MV-4-11 (cell line): ENCODE data around the gene SLC13A3.
"Not testable (repeated sequence)": the region's sequence is repeated elsewhere in the genome, so short reads cannot be mapped to it uniquely, and the experiment has no call there.

Source experiments
- DNase-seq: peaks from one replicate; lab custom pipeline; 2025; lab: John Stamatoyannopoulos, UW

Gene SLC13A3

DNA sequence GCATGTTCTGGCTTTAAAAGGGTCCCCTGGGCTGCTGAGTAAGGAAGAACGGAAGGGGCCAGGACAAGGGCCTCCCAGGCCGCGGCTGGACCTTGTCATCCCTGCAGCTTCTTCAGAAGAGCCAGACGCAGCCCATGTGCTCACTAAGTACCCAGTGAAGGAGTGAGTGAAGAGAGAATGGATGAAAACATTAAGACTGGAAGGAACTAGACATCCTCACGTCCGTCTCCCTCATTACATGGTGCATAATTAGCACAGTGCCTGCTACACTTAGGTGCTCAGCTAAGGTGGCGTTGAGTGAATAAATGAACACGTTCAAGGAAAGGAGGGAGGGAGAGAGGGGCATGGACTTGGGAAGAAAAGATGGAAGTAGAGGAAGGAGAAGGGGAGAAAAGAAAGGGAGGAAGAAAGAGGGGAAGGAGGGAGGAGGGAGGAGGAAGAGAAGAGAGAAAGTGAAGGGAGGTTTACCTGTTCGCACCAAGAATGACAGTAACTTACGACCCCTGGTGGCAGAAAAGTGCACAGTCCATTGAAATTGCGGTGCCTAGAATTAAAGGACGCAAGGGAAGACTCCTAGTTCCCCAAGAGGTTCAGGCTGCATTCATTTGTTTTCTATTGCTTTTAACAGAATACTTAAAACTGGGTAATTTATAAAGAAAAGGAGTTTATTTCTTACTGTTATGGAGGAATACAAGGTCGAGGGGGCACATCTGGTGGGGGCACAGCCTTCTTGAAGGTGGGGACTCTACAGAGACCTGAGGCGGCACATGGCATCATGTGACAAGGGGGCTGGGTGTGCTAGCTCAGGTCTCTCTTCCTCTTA, 30.0 kb upstream of the SLC13A3 start:
- DNase-seq: peak; percentile 51

DNA sequence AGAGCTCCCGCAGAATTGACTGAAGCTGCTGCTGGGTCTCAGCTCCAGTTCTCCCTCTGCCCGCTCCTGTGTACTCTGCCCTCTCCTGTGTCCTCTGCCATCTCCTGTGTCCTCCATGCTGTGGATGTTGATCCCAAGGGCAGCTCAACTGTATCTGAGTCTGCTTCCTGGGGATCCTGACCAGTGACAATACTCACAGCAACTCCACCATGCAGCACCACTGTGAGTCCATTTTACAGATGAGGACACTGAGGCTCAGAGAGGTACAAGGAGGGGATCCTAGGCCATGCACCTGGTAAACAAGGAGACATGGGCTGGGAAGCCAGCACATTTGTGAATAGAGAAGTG, 29.4 kb upstream of the SLC13A3 start:
- no peak for DNase-seq

DNA sequence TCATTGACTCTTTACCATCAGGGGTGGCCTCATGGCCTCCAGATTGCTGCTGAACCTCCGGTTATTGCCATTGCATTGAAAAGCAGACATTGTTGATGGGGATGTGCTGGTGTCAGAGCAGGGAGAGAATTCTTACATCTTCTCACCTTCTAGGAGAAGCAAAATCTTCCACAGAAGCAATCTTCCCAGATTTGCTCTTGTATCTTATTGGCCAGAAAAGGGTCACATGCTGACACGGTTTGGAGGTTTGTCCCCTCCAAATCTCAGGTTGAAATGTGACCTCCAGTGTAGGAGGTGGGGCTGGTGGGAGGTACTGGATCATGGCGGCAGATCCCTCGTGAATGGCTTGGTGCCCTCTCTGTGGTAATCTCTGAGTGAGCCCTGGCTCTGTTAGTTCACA, 27.3 kb upstream of the SLC13A3 start:
- DNase-seq: no peak

DNA sequence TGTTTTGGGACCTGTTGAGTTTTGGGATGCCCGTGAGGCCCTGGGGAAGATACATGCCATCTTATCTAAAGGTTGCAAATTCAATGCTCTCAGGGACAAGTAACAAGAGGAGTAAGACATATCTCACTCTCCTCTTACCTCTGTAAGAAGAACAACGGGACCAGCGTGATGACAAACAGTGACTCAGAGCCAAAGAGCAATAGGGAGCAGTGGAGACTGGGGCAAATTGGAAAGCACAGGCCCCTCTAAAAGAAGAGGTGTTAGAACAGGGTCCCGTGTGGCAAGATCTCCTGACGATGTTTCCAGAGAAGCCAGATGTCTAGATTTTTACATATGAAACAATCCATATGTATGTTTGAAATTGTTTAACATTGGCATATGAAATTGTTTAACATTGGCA, 26.3 kb upstream of the SLC13A3 start:
- no peak for DNase-seq

DNA sequence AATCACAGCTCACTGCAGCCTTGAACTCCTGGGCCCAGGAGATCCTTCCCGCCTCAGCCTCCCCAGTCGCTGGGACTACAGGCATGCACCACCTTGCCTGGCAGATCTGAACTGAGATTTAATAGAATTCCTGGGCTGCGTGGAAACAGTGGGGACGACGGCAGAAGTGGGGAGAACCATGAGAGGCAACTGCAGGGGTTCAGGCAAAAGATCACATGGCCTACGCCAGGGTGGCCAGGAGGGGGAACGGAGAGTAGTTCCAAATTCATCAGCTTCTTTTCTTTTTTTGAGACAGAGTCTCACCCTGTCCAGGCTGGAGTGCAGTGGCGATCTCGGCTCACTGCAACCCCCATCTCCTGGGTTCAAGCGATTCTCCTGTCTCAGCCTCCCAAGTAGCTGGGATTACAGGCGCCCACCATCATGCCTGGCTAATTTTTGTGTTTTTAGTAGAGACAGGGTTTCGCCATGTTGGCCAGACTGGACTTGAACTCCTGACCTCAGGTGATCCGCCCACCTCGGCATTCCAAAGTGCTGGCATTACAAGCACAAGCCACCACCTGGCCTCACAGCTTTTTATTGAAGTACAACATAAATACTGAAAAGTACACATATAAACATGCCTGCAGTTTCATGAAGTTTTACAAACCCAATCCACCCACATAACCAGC, 25.5 kb upstream of the SLC13A3 start:
- not testable (repeated sequence) for DNase-seq

DNA sequence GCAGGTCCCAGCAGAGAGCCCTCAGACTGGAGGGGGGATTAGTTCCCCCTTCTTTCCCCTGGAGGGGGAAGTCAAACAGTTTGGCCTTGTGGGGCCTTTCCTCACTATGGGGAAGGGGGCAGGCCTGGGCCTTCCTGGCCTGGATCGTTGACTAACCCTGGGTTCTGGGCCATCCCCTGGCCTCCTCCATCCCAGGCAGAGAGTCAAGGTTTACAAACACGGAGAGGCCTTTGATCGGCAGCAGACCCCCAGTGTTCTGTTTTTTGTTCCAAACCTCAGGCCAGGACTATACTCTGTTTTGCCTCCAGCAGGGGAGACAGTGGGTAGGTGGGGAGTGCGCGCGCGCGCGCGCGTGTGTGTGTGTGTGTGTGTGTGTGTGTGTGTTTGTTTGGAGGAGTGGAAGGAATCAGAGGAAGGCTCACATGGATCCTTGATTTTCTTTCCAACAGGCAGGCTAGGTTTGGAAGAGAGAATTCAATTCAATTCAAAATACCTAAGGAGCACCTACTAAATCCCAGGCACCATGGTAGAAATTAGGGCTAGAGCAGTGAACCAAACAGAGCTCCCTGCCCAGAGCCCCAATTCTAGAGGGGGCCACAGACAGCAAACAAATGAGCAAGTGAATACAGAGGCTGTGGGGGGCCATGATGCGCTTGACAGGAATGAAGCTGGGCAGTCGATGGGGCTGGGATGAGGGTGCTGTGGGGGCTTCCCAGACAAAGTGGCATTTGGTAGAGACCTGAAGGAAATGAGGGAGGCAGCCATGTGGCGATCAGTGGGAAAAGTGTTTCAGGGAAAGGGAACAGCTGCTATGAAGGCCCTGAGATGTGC, 23.2 kb upstream of the SLC13A3 start:
- DNase-seq: no peak

DNA sequence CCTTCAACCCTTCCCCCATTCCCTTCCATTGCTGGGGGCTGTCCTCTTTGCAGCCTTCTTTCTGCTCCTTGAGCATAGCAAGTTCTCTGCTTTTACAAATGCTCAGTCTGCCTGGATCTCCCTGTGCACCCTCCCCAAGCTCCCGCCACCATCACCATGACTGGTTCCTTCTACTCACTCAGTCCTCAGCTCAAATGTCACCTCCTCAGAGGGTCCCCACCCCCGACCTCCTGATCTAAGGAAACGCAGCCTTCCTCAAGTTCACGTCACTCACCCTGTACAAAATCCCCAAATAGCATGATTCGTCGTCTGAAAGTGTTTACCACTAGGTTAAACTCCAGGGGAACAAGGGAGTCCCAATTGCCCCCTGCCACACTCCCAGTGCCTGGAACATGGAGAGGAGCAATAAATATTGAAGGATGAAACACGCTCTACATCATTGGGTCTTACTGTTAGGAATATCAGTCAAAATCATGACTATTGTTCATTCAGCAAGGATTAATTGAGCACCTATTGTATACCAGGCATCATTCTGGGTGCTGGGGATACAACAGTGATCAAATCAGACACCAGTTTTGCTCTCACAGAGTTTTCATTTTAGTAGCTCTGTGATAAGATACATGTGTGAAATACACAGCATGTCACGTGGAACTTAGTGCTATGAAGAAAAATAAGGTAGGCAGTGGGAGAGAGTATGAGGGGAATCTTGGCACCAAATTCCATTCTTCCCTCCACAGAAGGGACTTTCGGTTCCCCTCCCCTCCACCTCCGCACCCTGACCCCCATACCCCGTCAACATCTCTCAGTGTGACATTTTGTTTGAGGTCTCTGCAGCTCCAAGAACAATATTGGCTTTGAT, 22.4 kb upstream of the SLC13A3 start:
- DNase-seq: no peak

DNA sequence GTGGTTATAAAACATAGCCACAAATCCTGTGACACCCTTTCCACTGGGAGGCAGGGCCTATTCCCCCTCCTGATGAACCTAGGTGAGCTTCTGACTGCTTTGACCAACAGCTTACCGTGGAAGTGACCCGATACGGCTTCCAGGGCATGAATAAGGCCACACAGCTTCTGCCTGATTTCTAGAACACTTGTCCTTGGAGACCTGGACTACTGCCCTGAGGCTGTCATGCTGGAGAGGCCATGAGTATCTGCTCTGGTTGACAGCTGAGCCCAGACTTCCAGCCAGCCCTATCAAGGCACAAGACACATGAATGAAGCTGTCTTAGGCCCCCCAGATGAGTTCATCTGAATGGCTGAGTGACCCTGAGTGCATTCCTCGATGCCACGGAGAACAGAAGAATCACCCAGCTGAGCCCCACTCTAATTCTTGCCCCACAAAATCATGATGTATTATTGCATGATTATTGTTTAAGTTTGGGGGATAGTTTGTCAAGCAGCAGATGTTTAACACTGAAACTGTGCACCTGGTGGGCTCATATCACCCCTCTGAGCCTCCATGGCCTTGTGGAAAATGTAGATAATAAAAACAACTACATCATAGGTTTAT, 21.4 kb upstream of the SLC13A3 start:
- DNase-seq: no peak

DNA sequence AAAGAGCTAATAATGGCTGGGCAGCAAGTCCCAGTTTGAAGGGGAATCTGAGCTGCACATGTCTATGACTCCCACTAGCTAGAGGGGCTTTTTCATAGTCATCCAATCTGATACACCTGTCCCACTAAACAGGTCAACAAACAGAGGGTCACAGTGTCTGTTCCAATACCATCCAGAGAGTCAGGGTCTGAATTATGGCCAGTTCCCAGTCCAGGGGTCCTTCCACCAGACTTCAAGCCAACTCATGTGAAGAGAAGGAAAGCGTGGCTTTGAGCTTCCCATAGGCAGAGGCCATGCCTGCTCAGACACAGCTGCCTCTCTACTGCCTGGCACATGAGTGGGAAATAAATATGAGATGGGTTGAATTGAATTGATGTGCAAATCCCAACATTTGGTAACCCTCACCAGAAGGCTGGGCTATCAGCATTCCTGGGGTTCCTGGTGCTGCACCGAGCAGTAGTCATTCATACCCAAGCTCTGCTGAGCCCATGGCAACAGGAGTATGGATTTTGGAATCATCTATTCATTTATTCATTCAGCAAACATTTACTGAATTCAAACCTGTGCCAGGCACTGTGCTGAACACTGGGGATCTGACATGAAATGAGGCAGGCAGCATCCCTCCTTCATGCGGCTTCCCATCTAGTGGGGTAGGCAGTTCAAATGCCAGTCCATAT, 20.7 kb upstream of the SLC13A3 start:
- DNase-seq: no peak

DNA sequence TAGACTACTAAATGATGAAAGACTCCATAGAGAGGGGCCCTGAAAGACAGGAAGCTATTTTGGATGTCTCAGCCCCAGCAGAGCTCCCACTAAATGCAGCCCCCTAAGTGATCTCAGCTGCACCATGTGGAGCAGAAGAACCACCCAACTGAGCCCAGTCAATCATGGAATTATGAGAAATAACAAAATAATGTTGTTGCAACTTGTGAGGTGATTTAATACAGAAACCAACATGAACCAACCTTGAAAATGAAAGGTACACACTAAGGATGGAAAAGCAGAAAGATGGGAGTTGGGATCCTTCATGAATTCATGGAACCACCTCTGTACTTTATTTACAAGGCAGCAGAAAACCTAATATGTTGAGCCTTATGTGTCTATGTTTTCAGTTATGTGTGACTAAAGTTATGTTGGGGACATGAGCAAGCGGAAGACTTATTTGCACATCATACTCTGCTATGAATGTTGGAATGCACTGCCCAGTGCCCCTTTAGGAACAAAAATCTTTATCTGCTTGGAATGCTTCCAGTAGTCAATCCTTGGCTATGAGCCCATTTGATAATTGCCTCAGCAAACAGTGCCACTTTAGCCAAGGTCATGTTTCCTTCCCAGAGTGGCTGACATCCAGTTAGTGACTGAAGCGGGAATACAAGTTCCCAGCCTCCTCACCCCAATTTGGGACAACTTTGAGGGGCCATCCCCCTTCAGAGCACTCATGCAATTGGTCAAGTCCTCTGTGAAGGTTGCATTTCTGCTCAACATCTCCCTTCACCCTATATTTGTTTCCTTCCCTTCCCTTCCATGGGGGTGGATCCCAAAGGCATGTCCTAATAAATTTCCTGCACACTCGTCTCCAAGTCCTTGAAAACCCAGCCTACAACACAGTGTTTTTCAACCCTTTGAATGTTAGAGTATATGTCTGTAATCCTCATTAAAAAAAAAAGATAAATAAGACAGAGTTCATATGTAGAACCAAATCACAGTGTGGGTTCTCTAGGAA, 19.6 kb upstream of the SLC13A3 start:
- no peak for DNase-seq

DNA sequence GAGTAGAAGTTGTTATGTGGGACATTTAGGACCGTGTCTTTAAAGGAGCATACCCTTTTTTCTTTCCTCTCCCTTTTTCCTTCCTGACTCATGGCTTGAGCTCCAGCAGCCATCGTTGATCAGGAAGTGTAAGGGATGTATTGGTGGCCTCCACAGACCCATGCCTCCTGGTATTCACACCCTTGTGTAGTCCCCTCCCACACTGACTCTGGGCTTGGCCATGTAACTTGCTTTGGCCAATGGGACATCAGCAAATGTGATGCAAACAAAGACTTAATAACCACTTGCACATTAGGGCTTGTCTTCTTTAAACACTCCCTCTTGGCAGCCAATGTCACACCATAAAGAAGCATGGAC, 18.9 kb upstream of the SLC13A3 start:
- DNase-seq: no peak

DNA sequence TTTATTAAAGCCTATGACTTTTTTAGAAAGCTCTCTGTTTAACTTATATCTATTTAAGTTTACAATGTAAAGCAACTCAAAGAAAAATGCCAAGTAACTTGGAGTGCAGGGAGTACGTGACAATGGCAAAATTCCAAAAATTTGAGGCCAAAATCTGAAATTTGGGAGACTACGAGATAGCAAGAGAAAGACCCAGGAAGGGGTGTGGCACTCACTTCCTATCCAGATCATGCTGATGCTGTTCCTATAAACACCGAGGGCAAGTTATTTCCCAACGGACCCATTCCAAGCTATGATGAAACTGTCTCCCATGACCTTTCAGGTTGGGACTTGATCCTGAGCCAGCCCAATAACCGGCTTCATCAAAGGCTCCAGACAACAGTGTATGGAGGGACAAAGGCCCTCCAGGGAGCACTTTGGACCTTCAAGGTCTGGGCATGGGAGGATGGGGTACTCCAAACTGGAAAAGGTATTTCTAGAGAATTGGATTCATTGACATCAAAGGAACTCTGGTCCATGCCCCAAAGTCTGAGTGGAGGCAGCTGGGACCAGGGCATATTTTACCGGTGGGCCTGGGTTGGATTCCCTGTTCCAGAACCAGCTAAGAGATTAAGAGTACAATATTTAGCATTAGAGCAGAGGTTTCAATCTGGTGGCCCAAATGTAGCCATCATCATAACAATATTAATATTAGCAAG, 15.7 kb upstream of the SLC13A3 start:
- no peak for DNase-seq

DNA sequence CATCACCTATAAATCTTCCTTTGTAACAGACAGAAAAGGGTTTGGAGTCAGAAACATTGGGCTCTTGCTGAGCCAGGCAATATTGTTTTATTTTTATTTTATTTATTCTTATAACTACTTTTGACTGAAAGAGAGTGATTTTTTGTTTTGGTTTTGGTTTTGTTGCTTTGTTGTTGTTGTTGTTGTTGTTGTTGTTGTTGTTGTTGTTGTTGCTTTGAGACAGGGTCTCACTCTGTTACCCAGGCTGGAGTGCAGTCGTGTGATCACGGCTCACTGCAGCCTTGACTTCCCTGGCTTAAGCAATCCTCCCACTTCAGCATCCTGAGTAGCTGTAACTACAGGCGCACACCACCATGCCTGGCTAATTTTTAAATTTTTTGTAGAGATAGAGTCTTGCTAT, 15.0 kb upstream of the SLC13A3 start:
- no peak for DNase-seq

DNA sequence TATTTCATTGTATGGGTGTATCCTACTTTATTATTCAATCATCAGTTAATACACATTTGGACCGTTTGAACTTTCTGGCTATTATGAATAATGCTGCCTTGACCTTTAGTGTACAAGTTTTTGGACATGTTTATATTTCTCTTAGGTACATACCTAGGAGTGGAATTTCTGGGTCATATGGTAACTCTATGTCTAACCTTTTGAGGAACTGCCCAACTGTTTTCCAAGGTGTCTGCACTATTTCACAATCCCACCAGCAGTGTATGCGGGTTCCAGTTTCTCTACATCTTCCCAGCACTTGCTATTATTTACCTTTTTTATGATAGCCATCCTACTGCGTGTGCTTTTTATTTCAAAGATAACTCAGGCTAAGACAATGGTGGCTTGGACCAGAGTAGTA, 14.3 kb upstream of the SLC13A3 start:
- no peak for DNase-seq

DNA sequence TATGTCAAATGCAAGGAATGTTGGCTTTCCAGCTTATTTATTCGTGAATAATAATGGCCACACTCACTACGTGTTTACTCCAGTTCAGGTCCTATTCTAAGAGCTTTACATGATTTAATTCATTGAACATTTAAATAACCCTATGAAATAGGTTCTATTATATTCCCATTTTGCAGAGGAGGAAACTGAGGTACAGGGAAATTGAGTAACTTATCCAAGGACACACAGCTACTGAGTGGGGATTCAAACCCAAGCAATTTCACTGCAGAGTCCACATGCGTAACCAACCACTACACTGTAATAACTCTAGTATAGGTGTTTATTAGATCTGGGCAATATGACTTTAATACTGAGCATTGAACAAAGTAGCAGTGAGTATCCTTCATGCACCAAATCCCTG, 12.3 kb upstream of the SLC13A3 start:
- DNase-seq: no peak

DNA sequence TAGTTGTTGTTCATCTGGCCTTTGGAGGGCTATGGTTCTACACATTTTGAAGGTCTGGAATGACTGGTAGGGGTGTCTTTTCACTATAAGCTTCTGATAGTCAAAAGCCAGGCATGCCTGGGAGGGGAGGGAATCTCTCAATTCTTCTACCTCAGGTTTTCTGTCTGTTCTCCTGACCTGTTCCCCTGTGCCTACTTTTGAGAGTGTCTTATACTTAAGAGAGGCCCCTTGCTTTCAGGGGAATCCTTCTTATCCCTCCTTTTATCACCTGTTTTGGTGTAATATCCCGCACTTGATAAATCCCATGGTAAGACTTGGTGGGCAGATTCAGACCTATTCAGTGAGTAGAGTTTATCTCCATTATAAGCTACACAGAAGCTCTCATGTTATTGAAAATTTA, 10.4 kb upstream of the SLC13A3 start:
- DNase-seq: no peak

DNA sequence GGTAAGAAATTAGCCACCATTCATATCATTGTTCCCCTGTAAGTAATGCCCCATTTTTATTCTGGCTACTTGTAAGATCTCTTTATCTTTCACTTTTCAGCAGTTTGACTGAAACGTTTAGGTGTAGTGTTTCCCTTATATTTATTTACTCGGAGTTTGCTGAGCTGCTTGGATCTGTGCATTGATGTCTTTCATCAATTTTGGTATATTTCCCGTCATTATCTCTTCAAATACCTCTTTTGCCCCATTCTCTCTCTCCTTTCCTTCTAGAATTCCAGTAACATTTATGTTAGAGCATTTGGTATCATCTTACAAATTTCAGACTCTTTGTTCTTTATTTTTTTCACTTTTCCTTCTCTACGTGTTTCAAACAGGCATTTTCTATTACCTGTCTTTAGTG, 9.2 kb upstream of the SLC13A3 start:
- no peak for DNase-seq

DNA sequence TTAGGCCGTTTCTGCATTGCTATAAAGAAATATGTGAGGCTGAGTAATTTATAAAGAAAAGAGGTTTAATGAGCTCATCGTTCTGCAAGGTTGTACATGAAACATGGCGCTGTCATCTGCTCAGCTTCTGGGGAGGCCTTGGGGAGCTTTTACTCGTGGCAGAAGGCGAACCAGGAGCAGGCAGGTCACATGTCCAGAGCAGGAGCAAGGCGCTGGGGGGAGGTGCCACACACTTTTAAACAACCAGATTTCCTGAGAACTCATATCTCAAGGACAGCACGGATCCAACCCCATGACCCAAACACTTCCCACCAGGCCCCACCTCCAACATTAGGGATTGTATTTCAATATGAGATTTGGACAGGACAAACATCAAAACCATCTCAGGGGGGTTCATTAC, 6.4 kb upstream of the SLC13A3 start:
- DNase-seq: no peak

DNA sequence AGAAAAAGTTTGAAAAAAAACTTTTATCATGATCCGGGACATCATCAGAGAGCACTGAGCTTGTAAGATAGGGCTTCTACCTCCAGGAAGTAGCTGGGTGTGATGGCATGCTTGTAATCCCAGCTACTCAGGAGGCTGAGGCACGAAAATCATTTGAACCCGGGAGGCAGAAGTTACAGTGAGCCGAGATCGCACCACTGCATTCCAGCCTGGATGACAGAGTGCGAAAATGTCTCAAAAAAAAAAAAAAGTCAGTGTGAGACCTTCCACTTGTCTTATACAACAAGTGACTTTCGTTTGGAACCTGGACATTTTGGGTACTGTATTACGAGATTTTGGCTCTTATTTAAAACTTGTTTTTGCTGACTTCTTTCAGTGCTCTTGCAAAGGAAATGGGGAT, 5.9 kb upstream of the SLC13A3 start:
- DNase-seq: no peak
